ENCODE results near the gene IGFL4.

- TF ChIP-seq POLR2AphosphoS5 (IDR thresholded peaks at IDR 0.05) (no peak), CTCF (IDR thresholded peaks at IDR 0.05) (no peak)
These were observed at the start of gene IGFL4 for GRCh38 chr19:46040952-46041500.

Data from stomach (tissue), 4 donors.